ENCODE measurements around the gene FILIP1. TPM values are rescaled to one million over a fixed set of nuclear protein-coding genes. Genes with fewer than 3 reads are reported as not detected.

FILIP1 gene
- polyA plus RNA-seq, 1 of the 3 experiments (the other 2 are of a cell fraction) = 0.03 TPM

- TF ChIP-seq POLR2AphosphoS5 (IDR thresholded peaks at IDR 0.05; ENCODE audit: low read depth, low read length) (no peak), RAD21 (IDR thresholded peaks at IDR 0.05; ENCODE audit: low read length) (no peak)
Observed at GRCh38 chr6:75368864-75369402, 124.7 kb downstream of the FILIP1 start (continued).

- H2AFZ ChIP-seq (ENCODE audit: low read depth) = no peak overlapping the region
- no peak overlapping the region for H3K9ac ChIP-seq
- H3F3A ChIP-seq (replicated peaks; ENCODE audit: insufficient read depth) = no peaks in the 10 kb centered on the region
- WGBS (ENCODE audit: low lambda C conversion rate) = 79% methylated on average over 6 of the region's 6 CpGs
- no peak overlapping the region for H3K4me3 ChIP-seq (ENCODE audit: low read depth in 2 of 2, low read length in 1 of 2)
- no peaks in the 10 kb centered on the region for H3K9me2 ChIP-seq
- H3K27me3 ChIP-seq (ENCODE audit: insufficient read depth) = no peaks in the 10 kb centered on the region
- H3K27ac ChIP-seq (ENCODE audit: low read depth in 2 of 2, low read length in 1 of 2) = no peak overlapping the region
- no peak overlapping the region for H3K4me2 ChIP-seq
- no peaks in the 10 kb centered on the region for H4K20me1 ChIP-seq (ENCODE audit: insufficient read depth)
- ChIA-PET CTCF (interaction anchor here (0.7 to 2.8 kb wide), 10 partner anchors 14 to 160 kb away, joined by 3 to 11 read pairs (median 6); no protein-coding TSS in a partner anchor), POLR2A (no interaction called here)
- TF ChIP-seq SMC3 (IDR thresholded peaks at IDR 0.05; ENCODE audit: low read depth, low read length) (peak; percentile 77), FOXM1 (IDR thresholded peaks at IDR 0.05; ENCODE audit: low read depth) (no peak), MXI1 (IDR thresholded peaks at IDR 0.05; ENCODE audit: low read depth, low read length) (no peak), RAD21 (IDR thresholded peaks at IDR 0.05; ENCODE audit: low read length) (peak; percentile 76)
- TF ChIP-seq, protein P1, sequence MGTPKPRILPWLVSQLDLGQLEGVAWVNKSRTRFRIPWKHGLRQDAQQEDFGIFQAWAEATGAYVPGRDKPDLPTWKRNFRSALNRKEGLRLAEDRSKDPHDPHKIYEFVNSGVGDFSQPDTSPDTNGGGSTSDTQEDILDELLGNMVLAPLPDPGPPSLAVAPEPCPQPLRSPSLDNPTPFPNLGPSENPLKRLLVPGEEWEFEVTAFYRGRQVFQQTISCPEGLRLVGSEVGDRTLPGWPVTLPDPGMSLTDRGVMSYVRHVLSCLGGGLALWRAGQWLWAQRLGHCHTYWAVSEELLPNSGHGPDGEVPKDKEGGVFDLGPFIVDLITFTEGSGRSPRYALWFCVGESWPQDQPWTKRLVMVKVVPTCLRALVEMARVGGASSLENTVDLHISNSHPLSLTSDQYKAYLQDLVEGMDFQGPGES (IDR thresholded peaks at IDR 0.05; ENCODE audit: low read depth, low read length) = no peak
- TF ChIP-seq, protein P2, sequence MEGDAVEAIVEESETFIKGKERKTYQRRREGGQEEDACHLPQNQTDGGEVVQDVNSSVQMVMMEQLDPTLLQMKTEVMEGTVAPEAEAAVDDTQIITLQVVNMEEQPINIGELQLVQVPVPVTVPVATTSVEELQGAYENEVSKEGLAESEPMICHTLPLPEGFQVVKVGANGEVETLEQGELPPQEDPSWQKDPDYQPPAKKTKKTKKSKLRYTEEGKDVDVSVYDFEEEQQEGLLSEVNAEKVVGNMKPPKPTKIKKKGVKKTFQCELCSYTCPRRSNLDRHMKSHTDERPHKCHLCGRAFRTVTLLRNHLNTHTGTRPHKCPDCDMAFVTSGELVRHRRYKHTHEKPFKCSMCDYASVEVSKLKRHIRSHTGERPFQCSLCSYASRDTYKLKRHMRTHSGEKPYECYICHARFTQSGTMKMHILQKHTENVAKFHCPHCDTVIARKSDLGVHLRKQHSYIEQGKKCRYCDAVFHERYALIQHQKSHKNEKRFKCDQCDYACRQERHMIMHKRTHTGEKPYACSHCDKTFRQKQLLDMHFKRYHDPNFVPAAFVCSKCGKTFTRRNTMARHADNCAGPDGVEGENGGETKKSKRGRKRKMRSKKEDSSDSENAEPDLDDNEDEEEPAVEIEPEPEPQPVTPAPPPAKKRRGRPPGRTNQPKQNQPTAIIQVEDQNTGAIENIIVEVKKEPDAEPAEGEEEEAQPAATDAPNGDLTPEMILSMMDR (IDR thresholded peaks at IDR 0.05) = peak; percentile 56
- H3K4me1 ChIP-seq (ENCODE audit: control insufficient read depth in 1 of 2, insufficient read depth in 2 of 2, low read depth in 1 of 2, low read length in 1 of 2) = no peaks in the 10 kb centered on the region
- DNase-seq = peak; percentile 12
- H3K79me2 ChIP-seq (ENCODE audit: insufficient read depth) = no peaks in the 10 kb centered on the region
- no peaks in the 10 kb centered on the region for H3K9me3 ChIP-seq
- no peaks in the 10 kb centered on the region for H3K36me3 ChIP-seq (replicated peaks in 1 of 2; ENCODE audit: control insufficient read depth in 1 of 2, insufficient read depth in 2 of 2, low read length in 1 of 2)
Observed at GRCh38 chr6:75368151-75368779, 125.3 kb downstream of the FILIP1 start.

DNA sequence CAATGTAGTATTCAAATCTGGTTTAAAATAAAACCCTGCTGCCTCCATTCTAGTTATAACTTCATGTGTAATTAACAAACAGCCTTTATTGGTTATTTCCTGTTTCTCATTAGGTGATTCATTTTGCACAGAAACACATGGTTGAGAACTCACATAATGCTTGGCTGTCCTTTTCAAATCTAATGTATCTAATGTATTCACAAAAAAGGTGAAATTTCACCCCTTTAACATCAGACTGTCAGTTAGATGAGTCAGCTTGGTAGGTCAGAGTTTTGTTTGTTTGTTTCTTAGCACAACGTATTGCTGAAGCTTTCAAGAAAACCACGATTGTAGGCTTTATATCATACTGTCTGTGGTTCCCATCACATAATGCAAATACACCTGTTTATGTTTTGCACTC is 130.3 kb downstream of the FILIP1 start:
- no peak overlapping the region for H3K27ac ChIP-seq (ENCODE audit: low read depth in 2 of 2, low read length in 1 of 2)
- CTCF ChIA-PET = no interaction called here
- WGBS (ENCODE audit: low lambda C conversion rate) = 70% methylated on average over 2 of the region's 2 CpGs
- H3F3A ChIP-seq (replicated peaks; ENCODE audit: insufficient read depth) = no peaks in the 10 kb centered on the region
- no peaks in the 10 kb centered on the region for H3K79me2 ChIP-seq (ENCODE audit: insufficient read depth)
- POLR2A ChIA-PET = no interaction called here
- H3K4me2 ChIP-seq = no peak overlapping the region
- H3K9ac ChIP-seq = no peak overlapping the region
- no peak overlapping the region for H2AFZ ChIP-seq (ENCODE audit: low read depth)
- H3K27me3 ChIP-seq (ENCODE audit: insufficient read depth) = no peaks in the 10 kb centered on the region
- no peak overlapping the region for H3K4me3 ChIP-seq (ENCODE audit: low read depth in 2 of 2, low read length in 1 of 2)
- no peaks in the 10 kb centered on the region for H3K36me3 ChIP-seq (replicated peaks in 1 of 2; ENCODE audit: control insufficient read depth in 1 of 2, insufficient read depth in 2 of 2, low read length in 1 of 2)
- H3K9me2 ChIP-seq = no peaks in the 10 kb centered on the region
- H4K20me1 ChIP-seq (ENCODE audit: insufficient read depth) = no peaks in the 10 kb centered on the region
- H3K9me3 ChIP-seq = no peaks in the 10 kb centered on the region
- H3K4me1 ChIP-seq (ENCODE audit: control insufficient read depth in 1 of 2, insufficient read depth in 2 of 2, low read depth in 1 of 2, low read length in 1 of 2) = no peaks in the 10 kb centered on the region; a peak in 1 of 4 replicates
- no peak for DNase-seq
- TF ChIP-seq FOXM1 (IDR thresholded peaks at IDR 0.05; ENCODE audit: low read depth) (no peak), ELF1 (IDR thresholded peaks at IDR 0.05) (no peak), RXRA (IDR thresholded peaks at IDR 0.05; ENCODE audit: borderline replicate concordance, low read depth) (no peak), JUND (IDR thresholded peaks at IDR 0.05) (no peak), FOXJ3 (CRISPR knock-in tag; IDR thresholded peaks at IDR 0.05) (no peak), SMC3 (IDR thresholded peaks at IDR 0.05; ENCODE audit: low read depth, low read length) (no peak)
- TF ChIP-seq, protein P3, sequence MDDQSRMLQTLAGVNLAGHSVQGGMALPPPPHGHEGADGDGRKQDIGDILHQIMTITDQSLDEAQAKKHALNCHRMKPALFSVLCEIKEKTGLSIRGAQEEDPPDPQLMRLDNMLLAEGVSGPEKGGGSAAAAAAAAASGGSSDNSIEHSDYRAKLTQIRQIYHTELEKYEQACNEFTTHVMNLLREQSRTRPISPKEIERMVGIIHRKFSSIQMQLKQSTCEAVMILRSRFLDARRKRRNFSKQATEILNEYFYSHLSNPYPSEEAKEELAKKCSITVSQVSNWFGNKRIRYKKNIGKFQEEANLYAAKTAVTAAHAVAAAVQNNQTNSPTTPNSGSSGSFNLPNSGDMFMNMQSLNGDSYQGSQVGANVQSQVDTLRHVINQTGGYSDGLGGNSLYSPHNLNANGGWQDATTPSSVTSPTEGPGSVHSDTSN (IDR thresholded peaks at IDR 0.05) = no peak
- TF ChIP-seq, protein P2 (IDR thresholded peaks at IDR 0.05) = no peak
- TF ChIP-seq, protein P4, sequence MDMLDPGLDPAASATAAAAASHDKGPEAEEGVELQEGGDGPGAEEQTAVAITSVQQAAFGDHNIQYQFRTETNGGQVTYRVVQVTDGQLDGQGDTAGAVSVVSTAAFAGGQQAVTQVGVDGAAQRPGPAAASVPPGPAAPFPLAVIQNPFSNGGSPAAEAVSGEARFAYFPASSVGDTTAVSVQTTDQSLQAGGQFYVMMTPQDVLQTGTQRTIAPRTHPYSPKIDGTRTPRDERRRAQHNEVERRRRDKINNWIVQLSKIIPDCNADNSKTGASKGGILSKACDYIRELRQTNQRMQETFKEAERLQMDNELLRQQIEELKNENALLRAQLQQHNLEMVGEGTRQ (IDR thresholded peaks at IDR 0.05; ENCODE audit: borderline replicate concordance, low read depth, low read length) = no peak
